ENCODE measurements around the gene SLC2A9.
"Not testable (repeated sequence)": the region's sequence is repeated elsewhere in the genome, so short reads cannot be mapped to it uniquely, and the experiment has no call there.

Gene SLC2A9

GRCh38 chr4:9820343-9820742 lies 201.0 kb downstream of the SLC2A9 start:
- no peak for DNase-seq (ENCODE audit: low read depth)

DNA sequence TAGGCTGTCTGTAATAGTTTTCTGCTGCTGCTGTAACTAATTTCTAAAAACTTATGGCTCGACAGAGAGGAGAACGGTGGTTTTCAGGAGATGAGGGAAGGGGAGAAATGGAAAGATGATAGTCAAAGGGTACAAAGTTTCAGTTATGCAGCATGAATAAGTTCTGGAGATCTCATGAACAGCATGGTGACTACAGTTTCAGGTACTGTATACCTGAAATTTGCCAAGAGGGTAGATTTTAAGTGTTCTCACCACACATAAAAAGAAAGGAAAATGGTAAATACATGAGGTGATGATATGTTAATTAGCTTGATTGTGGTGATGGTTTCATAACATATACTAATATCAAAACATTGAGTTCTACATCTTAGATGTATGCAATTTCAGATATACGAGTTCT lies 205.0 kb downstream of the SLC2A9 start:
- no peak for DNase-seq (ENCODE audit: low read depth)

- DNase-seq (ENCODE audit: low read depth), result no peak
Observed at GRCh38 chr4:9812501-9813340, 208.6 kb downstream of the SLC2A9 start.

DNA sequence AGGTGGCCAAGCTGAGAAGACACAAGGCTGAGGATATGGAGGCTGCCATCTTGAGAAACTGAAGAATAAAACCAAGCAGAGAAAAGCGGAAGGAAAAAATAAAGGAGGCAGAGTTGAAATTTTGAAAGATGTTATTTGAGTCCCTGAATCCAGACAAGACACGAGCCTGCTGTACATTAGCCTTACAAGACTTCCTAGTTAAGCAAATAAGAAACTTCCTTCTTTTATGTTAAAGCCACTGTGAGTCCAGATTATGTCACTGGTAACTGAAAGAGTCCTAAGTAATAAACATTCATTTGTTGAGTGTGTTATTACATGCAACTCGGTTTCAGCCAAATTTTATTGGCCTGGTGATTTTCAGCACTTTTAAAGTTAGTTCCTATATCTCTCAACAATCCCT lies 209.5 kb downstream of the SLC2A9 start:
- no peak for DNase-seq (ENCODE audit: low read depth)

GRCh38 chr4:9808077-9808476 lies 213.2 kb downstream of the SLC2A9 start:
- no peak for DNase-seq (ENCODE audit: low read depth)

DNA sequence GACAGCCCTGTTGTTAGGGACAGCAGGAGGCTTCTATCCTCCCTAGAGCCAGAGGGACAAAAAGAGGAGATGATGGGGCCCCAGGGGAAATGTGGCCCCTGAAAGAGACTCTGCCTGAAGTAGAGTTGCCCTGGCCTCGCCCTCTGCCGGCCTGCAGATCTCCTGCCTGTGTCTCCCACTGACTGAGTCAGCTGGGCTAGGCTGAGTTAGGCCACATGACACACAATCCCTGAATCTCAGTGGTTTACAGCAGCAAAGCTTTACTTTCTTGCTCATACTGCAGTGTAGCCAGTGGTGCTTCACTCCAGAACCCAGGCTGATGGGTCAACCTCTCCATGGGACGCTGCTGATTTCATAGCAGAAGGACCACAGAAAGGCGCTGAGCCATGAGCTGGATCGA lies 216.4 kb downstream of the SLC2A9 start:
- no peak for DNase-seq (ENCODE audit: low read depth)

- DNase-seq (ENCODE audit: low read depth), result no peak
Observed at GRCh38 chr4:9800848-9801247, 220.4 kb downstream of the SLC2A9 start.

GRCh38 chr4:9796641-9797040 lies 224.7 kb downstream of the SLC2A9 start:
- not testable (repeated sequence) for DNase-seq (ENCODE audit: low read depth)

DNA sequence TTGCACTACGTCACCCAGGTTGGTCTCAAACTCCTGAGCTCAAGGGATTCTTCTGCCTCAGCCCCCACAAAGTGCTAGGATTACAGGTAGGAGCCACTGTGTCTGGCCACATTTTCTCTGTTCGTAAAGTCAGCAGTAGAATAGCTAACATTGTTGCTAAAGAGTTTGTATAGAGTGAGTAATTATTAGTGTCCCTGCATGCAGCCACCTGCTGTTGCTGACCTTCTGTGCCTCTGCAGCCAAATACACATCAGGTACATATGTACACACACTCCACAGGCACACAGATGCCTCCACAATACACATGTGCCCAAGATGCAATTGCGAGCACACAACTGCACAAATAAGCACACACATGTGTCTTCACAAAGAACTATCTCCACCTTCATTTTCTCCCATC lies 228.9 kb downstream of the SLC2A9 start:
- no peak for DNase-seq (ENCODE audit: low read depth)

- not testable (repeated sequence) for DNase-seq (ENCODE audit: low read depth)
Observed at GRCh38 chr4:9785891-9786290, 235.4 kb downstream of the SLC2A9 start.

DNA sequence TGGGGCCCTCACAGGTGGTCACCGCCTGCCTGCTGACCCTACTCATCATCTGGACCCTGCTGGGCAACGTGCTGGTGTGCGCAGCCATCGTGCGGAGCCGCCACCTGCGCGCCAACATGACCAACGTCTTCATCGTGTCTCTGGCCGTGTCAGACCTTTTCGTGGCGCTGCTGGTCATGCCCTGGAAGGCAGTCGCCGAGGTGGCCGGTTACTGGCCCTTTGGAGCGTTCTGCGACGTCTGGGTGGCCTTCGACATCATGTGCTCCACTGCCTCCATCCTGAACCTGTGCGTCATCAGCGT lies 239.2 kb downstream of the SLC2A9 start:
- no peak for DNase-seq (ENCODE audit: low read depth)

GRCh38 chr4:9781343-9782135 lies 239.8 kb downstream of the SLC2A9 start, which contains the start of gene DRD5:
Gene DRD5 (plus strand): TSS chr4:9781634. CDS start chr4:9782030, 396 bp downstream.
- no peak for DNase-seq (ENCODE audit: low read depth)
